Left lobe of liver (tissue), 2 donors: ENCODE results near the gene TPR. TPM values are rescaled to one million over a fixed set of nuclear protein-coding genes. Genes with fewer than 3 reads are reported as not detected.
A peak's percentile ranks its signal among the peaks of the same experiment; 100 is the strongest.

Experiments
- ATAC-seq: fragments of 200-7000 bp; cut with Tn5 transposase; one replicate; pipeline ENCODE4 v1.9.1; 2020; ENCODE audit warnings: mild to moderate bottlenecking, moderate library complexity
- DNase-seq: peaks from one replicate; pipeline ENCODE4 v3.0.0-alpha.2; 2020; ENCODE audit warnings: low spot score
- total RNA-seq: library from RNA; stranded (reverse); gene quantifications from one replicate; pipeline ENCODE4 v1.2.1, GENCODE V29; 2021
- donor health status: DM: no; HTN: no; CAD: no; lungs with moderate emphysema.
- donor health status: DM: no; HTN: yes; CAD: no.

Gene TPR
- total RNA-seq, 1 donor from 2014 or later: 27.2 TPM

GRCh38 chr1:186291271-186291670, 83.8 kb downstream of the TPR start:
- DNase-seq (no peak), ATAC-seq (no peak)

- ATAC-seq (no peak), DNase-seq (no peak)
These were observed 85.0 kb downstream of the TPR start for GRCh38 chr1:186289943-186290545.

- DNase-seq (no peak), ATAC-seq (no peak)
These were observed 88.3 kb downstream of the TPR start for GRCh38 chr1:186286615-186287315.

GRCh38 chr1:186283374-186283773, 91.7 kb downstream of the TPR start:
- no peak for ATAC-seq

GRCh38 chr1:186282466-186282865, 92.6 kb downstream of the TPR start:
- no peak for DNase-seq
- no peak for ATAC-seq

More at GRCh38 chr1:186283374-186283773, 91.7 kb downstream of the TPR start:
- no peak for DNase-seq

- ATAC-seq: peak; percentile 80
These were observed 99.2 kb downstream of the TPR start for GRCh38 chr1:186275822-186276221.

GRCh38 chr1:186272486-186272885, 102.6 kb downstream of the TPR start:
- ATAC-seq (peak; percentile 88), DNase-seq (no peak)

More at GRCh38 chr1:186275822-186276221, 99.2 kb downstream of the TPR start:
- DNase-seq: no peak

GRCh38 chr1:186271032-186271431, 104.0 kb downstream of the TPR start:
- ATAC-seq: no peak
- no peak for DNase-seq

Other genes with a start within 250 kb of the TPR start
- 121 TPM for gene PRG4, start 79.0 kb downstream of the TPR start, total RNA-seq
- 12.3 TPM for gene ODR4, start 585 bp upstream of the TPR start, total RNA-seq
- gene PDC, start 85.9 kb upstream of the TPR start, total RNA-seq: not detected